GM12875 (cell line): Measurements from ENCODE around the gene TSHZ2.

Experiments
- H3K4me3 ChIP-seq: one replicate; pipeline ENCODE4 v1.5.1; 2011; ENCODE audit warnings: low read depth, low read length, control low read depth
- CTCF ChIP-seq: IDR thresholded peaks from 2 replicates; pipeline ENCODE4 v1.5.1; 2011; ENCODE audit warnings: low read depth, mild to moderate bottlenecking, control low read depth, inconsistent platforms, low read length, moderate library complexity, borderline replicate concordance; ENCODE audit not compliant: insufficient read depth

The TSHZ2 gene

GRCh38 chr20:53077373-53078205 is 105.4 kb downstream of the TSHZ2 start:
- H3K4me3 ChIP-seq: no peak overlapping the region
- no peak for TF ChIP-seq CTCF

- H3K4me3 ChIP-seq: no peak overlapping the region
Observed at GRCh38 chr20:53078761-53079160, 106.6 kb downstream of the TSHZ2 start.

GRCh38 chr20:53079261-53079691 is 107.1 kb downstream of the TSHZ2 start:
- TF ChIP-seq CTCF: no peak
- H3K4me3 ChIP-seq: no peak overlapping the region

More at GRCh38 chr20:53078761-53079160, 106.6 kb downstream of the TSHZ2 start:
- TF ChIP-seq CTCF: no peak

GRCh38 chr20:53079828-53080686 is 107.9 kb downstream of the TSHZ2 start:
- TF ChIP-seq CTCF: no peak
- H3K4me3 ChIP-seq: no peak overlapping the region

- no peak for TF ChIP-seq CTCF
- no peak overlapping the region for H3K4me3 ChIP-seq
Observed at GRCh38 chr20:53080687-53080962, 108.5 kb downstream of the TSHZ2 start.

GRCh38 chr20:53080969-53081871 is 109.1 kb downstream of the TSHZ2 start:
- no peak for TF ChIP-seq CTCF
- no peak overlapping the region for H3K4me3 ChIP-seq
